Measurements from ENCODE around the gene DNAH7.

The DNAH7 gene

GRCh38 chr2:195863121-195863520 is 205.5 kb downstream of the DNAH7 start:
- DNase-seq (ENCODE audit: low read depth), result no peak

GRCh38 chr2:195861821-195862220 is 206.8 kb downstream of the DNAH7 start:
- DNase-seq (ENCODE audit: low read depth), result no peak

DNA sequence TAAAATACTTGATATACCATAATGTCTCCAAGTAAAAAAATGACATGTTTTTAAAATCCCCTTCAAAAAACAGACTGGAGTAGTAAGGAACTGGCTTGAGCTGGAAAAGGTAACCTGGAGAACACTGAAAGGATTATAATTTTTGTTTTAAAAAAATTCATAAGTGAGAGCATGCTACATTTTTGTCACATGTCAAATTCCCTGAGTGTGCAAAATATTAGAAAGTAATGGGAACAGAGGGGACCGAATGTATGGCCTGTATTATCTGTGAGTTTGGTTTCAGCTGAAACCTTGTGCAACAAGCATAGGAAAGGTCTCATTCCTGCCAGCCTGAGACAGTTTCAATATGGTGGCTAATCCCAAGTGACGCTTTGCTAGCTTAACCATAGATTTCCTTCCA is 209.1 kb downstream of the DNAH7 start:
- DNase-seq (ENCODE audit: low read depth), result no peak

GRCh38 chr2:195857132-195857531 is 211.5 kb downstream of the DNAH7 start:
- no peak for DNase-seq (ENCODE audit: low read depth)

DNA sequence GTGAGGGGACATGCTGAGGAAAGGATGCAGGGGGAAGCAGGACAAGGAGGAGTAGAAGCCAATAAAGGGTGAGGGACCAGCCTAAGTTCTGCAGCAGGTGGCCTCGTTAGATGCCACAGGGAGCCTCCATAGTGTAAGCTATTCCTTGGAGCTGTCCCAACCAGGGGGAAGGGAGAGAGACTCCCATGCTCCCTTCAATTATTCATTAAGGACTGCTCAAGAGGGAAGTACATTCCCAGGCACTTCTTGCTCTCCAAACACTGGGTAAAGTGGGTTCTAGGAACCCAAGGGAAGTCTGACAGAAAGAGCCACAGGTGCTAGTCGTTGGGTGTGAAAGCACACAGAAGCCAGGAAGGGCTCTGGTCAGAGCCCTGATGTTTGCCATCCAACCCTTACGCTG is 217.9 kb downstream of the DNAH7 start:
- DNase-seq (ENCODE audit: low read depth), result no peak

- DNase-seq (ENCODE audit: low read depth), result no peak
Measured at GRCh38 chr2:195848119-195848899, 220.3 kb downstream of the DNAH7 start.

- no peak for DNase-seq (ENCODE audit: low read depth)
Measured at GRCh38 chr2:195842932-195843331, 225.7 kb downstream of the DNAH7 start.

GRCh38 chr2:195838002-195838401 is 230.6 kb downstream of the DNAH7 start:
- no peak for DNase-seq (ENCODE audit: low read depth)

DNA sequence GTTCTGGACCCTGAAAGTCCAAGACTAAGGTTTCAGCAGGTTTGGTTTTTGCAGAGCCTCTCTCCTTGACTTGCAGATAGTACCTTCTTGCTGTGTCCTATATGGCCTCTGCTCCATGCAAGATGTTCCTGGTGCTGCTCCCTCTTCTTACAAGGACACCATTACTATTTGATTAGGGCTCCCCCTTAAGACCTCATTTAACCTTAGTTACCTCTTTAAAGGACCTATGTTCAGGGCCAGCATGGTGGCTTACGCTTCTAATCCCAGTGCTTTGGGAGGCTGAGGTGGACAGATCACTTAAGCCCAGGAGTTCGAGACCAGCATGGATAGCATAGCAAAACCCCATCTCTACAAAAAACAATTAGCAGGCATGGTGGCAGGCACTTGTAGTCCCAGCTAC is 232.6 kb downstream of the DNAH7 start:
- DNase-seq (ENCODE audit: low read depth), result no peak

DNA sequence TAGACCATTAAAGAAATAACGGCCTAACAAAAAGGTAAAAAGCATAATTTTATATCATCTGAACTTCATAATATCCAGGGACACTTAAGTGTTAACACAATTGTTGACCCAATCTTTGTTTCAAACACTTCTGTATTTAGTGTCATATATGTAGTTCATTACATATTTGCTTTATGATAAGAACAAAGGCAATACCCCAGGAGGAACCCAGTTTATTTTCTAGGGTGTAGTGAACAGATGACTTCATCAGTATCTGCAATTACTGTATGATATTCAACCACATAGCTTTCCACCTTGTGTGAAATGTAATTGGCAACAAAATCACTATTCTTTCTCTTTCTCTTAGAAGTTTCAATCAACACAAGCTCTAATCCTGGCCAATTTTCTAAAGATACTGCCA is 233.8 kb downstream of the DNAH7 start:
- DNase-seq (ENCODE audit: low read depth), result no peak

DNA sequence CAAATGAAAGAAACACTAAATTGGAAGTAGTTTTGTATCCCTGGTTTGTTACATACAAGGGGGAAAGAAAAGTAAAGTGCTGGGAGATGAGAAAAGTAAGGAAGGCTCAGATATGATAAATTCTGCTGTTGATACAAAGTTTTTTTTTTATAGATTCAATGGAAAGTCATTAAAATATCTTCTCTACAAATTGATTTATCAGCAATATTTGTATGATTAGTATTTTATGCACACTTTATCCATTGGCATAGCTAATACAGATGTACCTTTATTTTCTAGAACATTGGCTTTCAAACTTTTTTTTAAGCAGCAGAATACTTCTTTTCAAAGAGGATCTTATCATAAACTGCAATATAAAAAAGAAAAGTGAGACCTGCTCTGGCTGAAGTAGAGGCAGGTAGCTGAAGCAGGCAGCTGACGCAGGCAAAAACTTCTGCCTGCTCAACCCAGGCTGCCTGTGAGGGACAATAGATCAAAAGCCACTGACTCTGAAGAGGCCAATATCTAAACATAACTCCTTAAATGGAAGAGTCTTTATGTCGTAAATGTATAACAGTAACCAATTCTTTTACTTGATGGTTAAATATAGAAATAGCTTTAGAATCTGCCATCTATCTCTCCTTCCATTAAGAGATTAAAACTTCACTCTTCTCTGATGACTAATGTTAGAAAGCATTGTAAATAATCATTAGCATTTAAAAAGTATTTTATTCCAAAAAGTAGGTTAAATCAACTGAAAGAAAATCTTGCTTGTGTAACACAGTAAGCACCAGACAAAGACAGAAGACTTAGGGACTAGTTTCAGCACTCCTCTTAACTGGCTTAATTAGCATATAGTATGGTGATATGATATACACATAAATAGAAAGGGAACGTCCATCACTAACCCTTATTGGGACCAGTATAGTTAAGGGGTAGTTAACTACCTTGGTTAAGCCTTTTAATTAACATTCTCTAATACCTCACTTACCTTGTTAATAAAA is 237.4 kb downstream of the DNAH7 start:
- no peak for DNase-seq (ENCODE audit: low read depth)

DNA sequence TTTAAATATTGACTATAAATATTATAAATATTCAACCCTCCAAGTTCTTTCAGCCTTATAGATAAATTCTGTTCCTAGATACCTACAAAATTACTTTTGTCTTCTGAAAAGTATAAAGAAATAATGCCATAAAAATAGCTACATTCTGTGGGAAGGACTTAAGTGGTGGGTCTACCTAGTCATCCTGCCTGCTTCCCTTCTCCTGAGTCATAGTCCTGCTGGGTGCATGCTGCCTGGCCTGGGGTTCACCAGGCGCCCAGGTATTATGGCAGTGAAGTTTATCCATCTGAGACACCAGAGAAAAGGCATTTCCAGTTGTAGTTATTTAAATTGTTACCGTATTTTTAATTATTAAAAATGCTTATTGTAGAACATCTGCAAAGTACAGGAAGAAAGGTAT is 244.2 kb downstream of the DNAH7 start:
- DNase-seq (ENCODE audit: low read depth), result no peak

DNA sequence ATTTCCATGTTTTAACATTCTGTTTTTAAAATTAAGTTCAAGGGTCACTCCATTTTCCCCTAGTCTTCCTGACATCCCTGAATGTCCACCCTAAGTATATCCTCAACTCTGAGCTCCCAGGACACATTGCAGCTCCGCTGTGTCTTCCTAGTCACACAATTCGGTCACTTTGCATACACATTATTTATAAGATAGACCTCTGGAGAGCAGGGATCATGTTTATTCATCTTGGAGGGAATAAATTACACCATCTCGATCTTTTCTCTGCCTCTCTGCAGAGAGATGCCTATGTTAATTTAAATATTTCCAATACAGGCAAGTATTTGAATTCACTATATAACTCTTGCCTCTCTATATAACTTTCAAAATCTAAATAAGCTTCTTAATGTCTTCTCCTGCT is 245.4 kb downstream of the DNAH7 start:
- no peak for DNase-seq (ENCODE audit: low read depth)

DNA sequence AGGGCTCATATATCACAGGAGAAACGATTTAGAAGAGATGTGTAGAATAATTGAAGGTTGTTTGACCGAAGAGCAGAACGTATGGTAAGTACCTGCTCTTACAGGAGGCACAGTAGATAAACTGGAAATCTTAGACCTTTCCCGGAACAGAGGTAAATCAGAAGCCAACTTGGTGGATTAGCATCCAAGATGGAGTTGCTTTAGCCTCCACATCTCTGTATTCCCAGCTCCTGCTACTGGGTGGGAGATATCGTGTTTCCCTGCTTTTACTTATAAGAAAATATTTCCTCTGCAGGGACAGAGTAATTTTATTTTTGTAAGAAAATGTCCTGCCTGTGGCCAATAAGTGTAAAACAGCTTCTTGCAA is 247.1 kb downstream of the DNAH7 start:
- no peak for DNase-seq (ENCODE audit: low read depth)

DNA sequence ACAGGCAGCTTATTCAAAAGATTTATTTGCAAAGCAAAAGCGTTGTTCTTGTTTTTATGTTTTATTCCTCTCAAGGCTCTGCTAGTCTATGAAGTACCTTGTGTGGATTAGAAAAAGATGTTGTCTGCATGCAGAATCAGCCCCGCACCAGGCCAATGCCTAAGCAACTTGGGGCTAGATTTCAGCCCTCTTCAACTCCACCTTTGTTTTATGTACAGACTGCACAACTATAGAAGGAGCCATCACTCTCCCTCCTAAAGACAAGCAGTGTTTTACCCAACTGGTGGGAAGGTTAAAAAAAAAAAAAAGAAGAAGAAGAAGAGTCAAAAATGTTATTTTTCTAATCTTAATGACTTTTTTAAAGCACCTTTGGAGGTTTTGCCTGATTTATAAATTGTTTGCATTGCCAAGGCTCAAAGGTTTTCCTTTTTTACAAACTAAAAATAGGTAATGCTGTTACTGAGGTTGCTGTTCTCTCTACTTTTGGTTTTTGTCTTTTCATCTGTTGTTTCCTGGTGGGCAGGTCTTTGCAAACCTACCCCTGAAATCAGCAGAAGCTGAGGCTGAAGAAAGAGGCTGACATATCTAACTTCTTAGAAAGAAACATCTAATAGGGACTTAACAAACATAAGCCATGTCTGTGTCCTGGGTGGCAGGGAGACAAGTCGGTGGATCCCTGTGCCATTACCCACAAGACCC is 247.6 kb downstream of the DNAH7 start:
- DNase-seq (ENCODE audit: low read depth), result no peak

DNA sequence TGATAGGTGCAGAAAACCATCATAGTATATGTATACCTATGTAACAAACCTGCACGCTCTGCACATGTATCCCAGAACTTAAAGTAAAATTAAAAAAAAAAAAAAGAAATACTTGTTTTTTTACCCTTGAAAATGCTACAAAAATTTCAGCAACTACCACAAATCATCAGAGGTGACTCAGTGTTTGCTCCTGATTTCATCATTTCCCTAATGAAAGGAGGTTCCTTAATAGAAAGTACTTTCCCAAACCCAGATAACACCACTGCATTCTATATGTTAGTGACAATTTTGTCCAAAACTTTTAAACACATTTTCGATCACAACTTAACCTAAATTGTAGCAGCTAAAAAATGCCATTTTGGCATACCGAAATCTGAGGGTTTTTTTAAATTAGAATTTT is 248.3 kb downstream of the DNAH7 start:
- DNase-seq (ENCODE audit: low read depth), result no peak

GRCh38 chr2:195819276-195819675 is 249.4 kb downstream of the DNAH7 start:
- no peak for DNase-seq (ENCODE audit: low read depth)

GRCh38 chr2:195818526-195818925 is 250.1 kb downstream of the DNAH7 start:
- no peak for DNase-seq (ENCODE audit: low read depth)

DNA sequence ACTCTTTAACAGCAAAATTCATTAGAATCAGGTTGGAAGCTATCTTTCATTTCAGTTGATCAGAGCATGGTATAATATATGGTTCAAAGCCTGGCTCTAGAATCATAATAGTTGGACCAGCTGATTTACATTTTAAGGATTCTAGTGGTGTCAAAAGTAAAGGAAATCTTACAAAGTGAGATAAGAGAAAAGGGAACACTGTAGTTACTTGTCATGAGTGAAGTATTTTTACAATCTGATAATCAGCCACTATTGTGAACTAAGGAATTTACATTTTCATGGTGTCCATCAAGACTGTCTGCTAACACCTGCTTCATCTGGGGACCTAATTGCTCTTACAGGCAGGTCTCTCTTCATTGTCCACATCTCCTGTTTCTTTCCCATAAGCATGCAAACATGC is 250.5 kb downstream of the DNAH7 start:
- no peak for DNase-seq (ENCODE audit: low read depth)

GRCh38 chr2:195815083-195815482 is 253.6 kb downstream of the DNAH7 start:
- no peak for DNase-seq (ENCODE audit: low read depth)

DNA sequence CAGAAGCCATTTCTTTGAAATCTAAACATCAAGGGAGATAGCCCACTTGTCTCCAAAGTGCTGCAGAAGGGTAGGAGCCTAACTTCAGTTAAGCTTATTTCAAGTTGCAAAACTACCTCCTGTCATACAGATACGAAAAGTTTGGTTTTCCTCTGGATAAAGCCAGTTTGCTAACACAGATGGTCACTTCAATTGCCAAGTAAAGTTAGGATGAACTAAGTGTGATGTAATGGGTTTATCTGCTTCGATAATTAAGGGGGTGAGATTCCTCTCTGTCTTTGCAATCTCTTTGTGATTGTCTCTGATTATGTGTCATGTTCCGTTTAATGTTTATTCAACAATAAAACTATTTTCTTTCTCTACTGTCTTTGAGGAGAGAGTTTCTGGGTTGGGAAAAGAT is 255.2 kb downstream of the DNAH7 start:
- no peak for DNase-seq (ENCODE audit: low read depth)

DNA sequence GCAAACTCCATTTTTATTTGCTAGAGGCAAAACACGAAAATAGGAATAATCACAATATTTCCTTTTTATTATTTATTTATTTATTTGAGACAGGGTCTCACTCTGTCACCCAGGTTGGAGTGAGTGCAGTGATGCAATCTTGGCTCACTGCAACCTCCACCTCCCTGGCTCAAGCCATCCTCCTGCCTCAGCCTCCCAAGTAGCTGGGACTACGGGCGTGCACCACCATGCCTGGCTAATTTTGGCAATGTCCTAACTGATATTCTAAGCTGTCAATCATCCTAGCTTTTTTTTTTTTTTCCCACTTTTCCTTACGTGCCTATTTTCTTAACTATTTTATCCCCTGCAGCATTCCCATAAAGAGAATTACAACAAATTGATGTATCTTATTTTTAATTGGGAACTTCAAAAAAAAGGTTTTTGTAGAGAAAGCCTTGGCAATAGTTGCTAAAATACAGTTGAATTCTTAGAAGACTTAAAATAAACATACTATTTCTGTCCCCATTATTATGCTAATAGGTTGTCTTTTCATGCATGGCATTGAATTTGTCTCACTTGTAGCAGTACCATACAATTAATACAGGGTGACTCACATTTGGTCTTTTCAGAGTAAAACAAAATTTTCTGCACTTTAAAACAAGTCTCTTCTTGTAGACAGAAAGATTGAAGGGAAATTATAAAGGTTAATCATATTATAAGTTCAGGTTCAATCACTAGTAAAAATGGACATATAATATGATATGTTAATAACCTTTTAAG is 258.1 kb downstream of the DNAH7 start:
- DNase-seq (ENCODE audit: low read depth), result no peak

Measured in stimulated activated CD8-positive, alpha-beta memory T cell treated with anti-CD3 and anti-CD28 coated beads, Interleukin-4, amount 100 ng/mL, for 24 hours (primary cell).